H1 (cell line): ENCODE measurements around the gene SENP1.
"Not testable (repeated sequence)": the region's sequence is repeated elsewhere in the genome, so short reads cannot be mapped to it uniquely, and the experiment has no call there.

ENCODE experiments used
- BRCA1 ChIP-seq: IDR thresholded peaks from 2 replicates; pipeline ENCODE4 v1.6.1; 2012; ENCODE audit warnings: low read depth, low read length, improper control_type of control experiment
- CHD2 ChIP-seq: IDR thresholded peaks from 2 replicates; pipeline ENCODE4 v1.6.1; 2012; ENCODE audit warnings: low read length, improper control_type of control experiment
- CTCF ChIP-seq, 3 experiments: IDR thresholded peaks; 1 replicate in 2 of 3; 2 replicates in 1 of 3; pipeline versions ENCODE4 v1.5.1 to v1.6.1; 2011; ENCODE audit warnings: low read length in 3 of 3, mild to moderate bottlenecking in 3 of 3, inconsistent platforms in 2 of 3, low read depth in 1 of 3, moderate library complexity in 1 of 3; ENCODE audit not compliant: insufficient read depth in 1 of 3; ENCODE audit errors: control extremely low read depth in 1 of 3
- EP300 ChIP-seq, 2 experiments: IDR thresholded peaks; 1 replicate in 1 of 2; 2 replicates in 1 of 2; pipeline ENCODE4 v1.6.1; 2011 to 2012; ENCODE audit warnings: low read depth in 2 of 2, low read length in 2 of 2, mild to moderate bottlenecking in 2 of 2, borderline replicate concordance in 1 of 2, inconsistent platforms in 1 of 2, moderate library complexity in 1 of 2
- EZH2 ChIP-seq: fragments of 200-600 bp; sonication (generic); IDR thresholded peaks from 2 replicates; pipeline ENCODE4 v1.7.1; 2012; ENCODE audit warnings: low read depth, mild to moderate bottlenecking, moderate library complexity, low read length, inconsistent platforms; ENCODE audit not compliant: severe bottlenecking
- GABPA ChIP-seq: IDR thresholded peaks from 2 replicates; pipeline ENCODE4 v1.6.1; 2011; ENCODE audit warnings: mild to moderate bottlenecking, low read length, moderate library complexity, borderline replicate concordance; ENCODE audit not compliant: insufficient read depth
- KDM1A ChIP-seq: fragments of 200-600, 300-600 bp; sonication (generic); IDR thresholded peaks from 2 replicates; pipeline ENCODE4 v1.7.1; 2016; ENCODE audit warnings: mild to moderate bottlenecking, low read length, borderline replicate concordance
- POLR2AphosphoS5 ChIP-seq: IDR thresholded peaks from 2 replicates; pipeline ENCODE4 v1.6.1; 2011; ENCODE audit warnings: low read depth, low read length
- RXRA ChIP-seq: IDR thresholded peaks from 2 replicates; pipeline ENCODE4 v1.6.1; 2011; ENCODE audit warnings: low read depth, mild to moderate bottlenecking, low read length, moderate library complexity; ENCODE audit not compliant: insufficient read depth
- SIRT6 ChIP-seq: IDR thresholded peaks from one replicate; pipeline ENCODE4 v1.7.1; 2012; ENCODE audit warnings: low read length, inconsistent platforms
- TCF12 ChIP-seq: IDR thresholded peaks from 2 replicates; pipeline ENCODE4 v1.6.1; 2011; ENCODE audit warnings: low read depth, mild to moderate bottlenecking, low read length
- YY1 ChIP-seq: IDR thresholded peaks from 2 replicates; pipeline ENCODE4 v1.6.1; 2011; ENCODE audit warnings: low read depth, mild to moderate bottlenecking, low read length

- TF ChIP-seq SIRT6; EZH2; EP300 (IDR thresholded peaks at IDR 0.05; ENCODE audit: borderline replicate concordance in 1 of 2, low read depth in 2 of 2, low read length in 2 of 2); CTCF (IDR thresholded peaks at IDR 0.05; ENCODE audit: control extremely low read depth in 1 of 3, insufficient read depth in 1 of 3, low read depth in 1 of 3, low read length in 3 of 3); BRCA1; RXRA; KDM1A; POLR2AphosphoS5; YY1; GABPA; CHD2; TCF12: not testable (repeated sequence)
Observed at GRCh38 chr12:48111312-48111693, 5.4 kb upstream of the SENP1 start.
